ENCODE measurements around the gene HEBP2. TPM values are rescaled to one million over a fixed set of nuclear protein-coding genes. Genes with fewer than 3 reads are reported as not detected.

The HEBP2 gene
- total and polyA plus RNA-seq, 2 of the 4 experiments (the other 2 are of a cell fraction) = 3.9 to 6.1 TPM

- no peak overlapping the region for H3K14ac ChIP-seq (replicated peaks; ENCODE audit: low read depth, low read length)
- in situ Hi-C loops (cut with MboI; ENCODE audit: low sequenced_read_pairs) = no loop called here
- no peak overlapping the region for H2BK120ac ChIP-seq (ENCODE audit: low read depth, low read length)
These were observed 17.1 kb upstream of the HEBP2 start for GRCh38 chr6:138386897-138387296.

More at GRCh38 chr6:138386897-138387296, 17.1 kb upstream of the HEBP2 start:
- dilution Hi-C loops (cut with HindIII; ENCODE audit: low sequenced_read_pairs, unreplicated experiment) (no loop called here), intact Hi-C loops (cut with micrococcal nuclease) (no loop called here)
- H4K20me1 ChIP-seq (ENCODE audit: insufficient read depth, low read length) = no peaks in the 10 kb centered on the region
- H4K91ac ChIP-seq (ENCODE audit: insufficient read depth, low read depth, low read length) = no peak overlapping the region
- H3K23ac ChIP-seq (ENCODE audit: low read depth, low read length) = no peak overlapping the region
- no peak overlapping the region for H2BK15ac ChIP-seq (ENCODE audit: low read depth, low read length)
- TF ChIP-seq RAD21 (IDR thresholded peaks at IDR 0.05; ENCODE audit: low read length) = no peak
- TF ChIP-seq MAFK (IDR thresholded peaks at IDR 0.05; ENCODE audit: low read depth, low read length) = no peak
- TF ChIP-seq NFE2L2 (IDR thresholded peaks at IDR 0.05; ENCODE audit: low read depth, low read length) = no peak
- TF ChIP-seq CEBPB (IDR thresholded peaks at IDR 0.05; ENCODE audit: low read depth, low read length) = no peak
- TF ChIP-seq BHLHE40 (IDR thresholded peaks at IDR 0.05; ENCODE audit: low read depth, low read length) = no peak
- H3K18ac ChIP-seq (ENCODE audit: low read depth, low read length) = no peak overlapping the region
- H3K9me3 ChIP-seq (ENCODE audit: control insufficient read depth, insufficient read depth, low read length) = no peaks in the 10 kb centered on the region
- no peak overlapping the region for H2AFZ ChIP-seq (replicated peaks; ENCODE audit: low read length, poor library complexity)
- no peak overlapping the region for H2BK5ac ChIP-seq (ENCODE audit: low read depth, low read length, poor library complexity, severe bottlenecking)
- H3K36me3 ChIP-seq (ENCODE audit: control insufficient read depth, insufficient read depth, low read length) = no peaks in the 10 kb centered on the region
- no peak overlapping the region for H4K8ac ChIP-seq (ENCODE audit: low read depth in 2 of 2, low read length in 2 of 2)
- WGBS, 2 experiments (ENCODE audit: extremely low coverage in 2 of 2, insufficient read length in 1 of 2) = 92% methylated on average over 2 of the region's 3 CpGs; no CpG with 5 or more reads in 1 of the 2 experiments
- H3K4me3 ChIP-seq (ENCODE audit: insufficient read depth, low read depth, low read length) = no peak overlapping the region
- no peak overlapping the region for H2BK20ac ChIP-seq (ENCODE audit: low read depth, low read length)
- H3K4ac ChIP-seq (ENCODE audit: low read depth, low read length) = no peak overlapping the region
- ATAC-seq (ENCODE audit: low read depth) = no peak
- H4K5ac ChIP-seq (ENCODE audit: low read depth, low read length) = no peak overlapping the region
- no peak for DNase-seq
- no peaks in the 10 kb centered on the region for H3K9me1 ChIP-seq (ENCODE audit: insufficient read depth, low read length)
- ChIA-PET POLR2A (ENCODE audit: unreplicated experiment) (no interaction called here), CTCF (no interaction called here)
- no peak overlapping the region for H2AK9ac ChIP-seq (replicated peaks; ENCODE audit: low read depth, low read length, poor library complexity)
- no peak overlapping the region for H3K56ac ChIP-seq (ENCODE audit: extremely low read depth, insufficient read depth, low read length)
- no peak overlapping the region for H3K27ac ChIP-seq (ENCODE audit: insufficient read depth, low read length)
- H3K79me1 ChIP-seq (ENCODE audit: low read depth in 1 of 2, low read length in 2 of 2) = no peaks in the 10 kb centered on the region
- no peaks in the 10 kb centered on the region for H3K4me1 ChIP-seq (ENCODE audit: control insufficient read depth, insufficient read depth, low read length)
- peaks cover 12% of the 10 kb centered on the region for H3K27me3 ChIP-seq (ENCODE audit: control insufficient read depth, insufficient read depth, low read length)
- H2AK5ac ChIP-seq (ENCODE audit: low read depth, low read length) = no peak overlapping the region
- BruUV-seq (replicated peaks) = no TSS peak
- H3K9ac ChIP-seq (ENCODE audit: low read depth, low read length) = no peak overlapping the region
- H3K4me2 ChIP-seq (ENCODE audit: low read depth, low read length) = no peak overlapping the region
